GM12891 (cell line): ENCODE data around the gene AGBL1.

Experiments used
- PAX5 ChIP-seq: IDR thresholded peaks from 2 replicates; pipeline ENCODE4 v1.6.1; 2011; ENCODE audit warnings: low read length, moderate library complexity, mild to moderate bottlenecking; ENCODE audit not compliant: insufficient read depth, severe bottlenecking
- POLR2A ChIP-seq: IDR thresholded peaks from 2 replicates; pipeline ENCODE4 v1.6.1; 2011; ENCODE audit warnings: low read depth, low read length, control low read depth
- POLR2AphosphoS5 ChIP-seq: IDR thresholded peaks from 2 replicates; pipeline ENCODE4 v1.6.1; 2011; ENCODE audit warnings: low read depth, low read length, control low read depth
- POU2F2 ChIP-seq: IDR thresholded peaks from 2 replicates; pipeline ENCODE4 v1.6.1; 2011; ENCODE audit warnings: low read depth, mild to moderate bottlenecking, control low read depth, low read length, moderate library complexity
- SPI1 ChIP-seq: IDR thresholded peaks from 2 replicates; pipeline ENCODE4 v1.6.1; 2011; ENCODE audit warnings: low read depth, low read length, control low read depth
- TAF1 ChIP-seq: IDR thresholded peaks from 2 replicates; pipeline ENCODE4 v1.6.1; 2011; ENCODE audit warnings: low read depth, low read length, control low read depth

GRCh38 chr15:86968244-86968643, 888.6 kb downstream of the AGBL1 start:
- TF ChIP-seq POLR2AphosphoS5 (no peak), POLR2A (no peak), TAF1 (no peak), SPI1 (no peak), POU2F2 (no peak), PAX5 (no peak)
